Caco-2 (cell line): ENCODE measurements around the gene TMEM213. TPM values are rescaled to one million over a fixed set of nuclear protein-coding genes. Genes with fewer than 3 reads are reported as not detected.

Experiments
- BruUV-seq: library from RNA; stranded (reverse); fragments of 400-500 nt; replicated peaks from 2 replicates; lab custom pipeline; 2021; lab: Mats Ljungman, UMichigan
- CTCF ChIA-PET: fragments of 300-600 bp; sonication (Branson Sonifier 250); formaldehyde crosslinking; loops from one replicate; lab custom pipeline; 2022; ENCODE audit warnings: antibody characterized with exemption; lab: Charles Lee
- POLR2A ChIA-PET: fragments of 300-600 bp; sonication (Branson Sonifier 250); formaldehyde crosslinking; loops from one replicate; lab custom pipeline; 2022; ENCODE audit warnings: antibody characterized with exemption; lab: Charles Lee
- DNase-seq, 2 experiments: peaks; one replicate each; pipeline versions ENCODE4 v3.0.0 to v3.0.0-alpha.2; 2020 to 2022
- H3K27me3 ChIP-seq: replicated peaks from 2 replicates; pipeline ENCODE4 v1.6.0; 2011; ENCODE audit warnings: low read length; ENCODE audit not compliant: control insufficient read depth, insufficient read depth
- H3K36me3 ChIP-seq: 2 replicates; pipeline ENCODE4 v1.5.1; 2011; ENCODE audit warnings: low read length; ENCODE audit not compliant: control insufficient read depth, insufficient read depth
- H3K4me1 ChIP-seq: fragments of 250-450 bp; sonication (Bioruptor Pico); 2 replicates; pipeline ENCODE4 v1.5.1; 2020; ENCODE audit warnings: mild to moderate bottlenecking
- H3K4me3 ChIP-seq: 2 replicates; pipeline ENCODE4 v1.5.1; 2011; ENCODE audit warnings: low read depth, mild to moderate bottlenecking, control low read depth, low read length
- H3K9me3 ChIP-seq: fragments of 250-450 bp; sonication (Bioruptor Pico); 2 replicates; pipeline ENCODE4 v1.5.1; 2020; ENCODE audit warnings: mild to moderate bottlenecking, moderate library complexity
- H3K27ac Mint-ChIP-seq: one replicate; pipeline ENCODE4 v1.8.0; 2022; ENCODE audit warnings: mixed read lengths; ENCODE audit not compliant: unreplicated experiment
- H3K27me3 Mint-ChIP-seq: one replicate; pipeline ENCODE4 v1.8.0; 2022; ENCODE audit warnings: mixed read lengths; ENCODE audit not compliant: insufficient read depth, unreplicated experiment
- H3K36me3 Mint-ChIP-seq: one replicate; pipeline ENCODE4 v1.8.0; 2022; ENCODE audit warnings: mild to moderate bottlenecking, mixed read lengths; ENCODE audit not compliant: insufficient read depth, unreplicated experiment
- H3K4me1 Mint-ChIP-seq: one replicate; pipeline ENCODE4 v1.8.0; 2022; ENCODE audit warnings: low read depth, mixed read lengths; ENCODE audit not compliant: unreplicated experiment
- H3K4me3 Mint-ChIP-seq: one replicate; pipeline ENCODE4 v1.8.0; 2022; ENCODE audit warnings: mild to moderate bottlenecking, moderate library complexity, mixed read lengths; ENCODE audit not compliant: unreplicated experiment
- H3K9me3 Mint-ChIP-seq: one replicate; pipeline ENCODE4 v1.8.0; 2022; ENCODE audit warnings: mixed read lengths; ENCODE audit not compliant: unreplicated experiment
- intact Hi-C: fragments of 100-400 bp; cut with micrococcal nuclease; formaldehyde crosslinking; loops from one replicate; pipeline ENCODE4 v1.10.0; 2022; ENCODE audit not compliant: unreplicated experiment
- total RNA-seq: library from RNA; stranded (reverse); gene quantifications from 2 replicates; pipeline ENCODE4 v1.2.3, GENCODE V29; 2022
- TF ChIP-seq, protein P1 (sequence below), 2 experiments: fragments of 200-600 bp in 1 of 2; IDR thresholded peaks; 1 replicate in 1 of 2; 2 replicates in 1 of 2; pipeline versions ENCODE4 v1.5.1 to v1.8.0; 2011 to 2022; ENCODE audit warnings: antibody characterized with exemption in 1 of 2, control low read depth in 1 of 2, inconsistent platforms in 1 of 2, low read depth in 1 of 2, low read length in 1 of 2, mild to moderate bottlenecking in 1 of 2, moderate library complexity in 1 of 2; ENCODE audit not compliant: insufficient read depth in 1 of 2, severe bottlenecking in 1 of 2, unreplicated experiment in 1 of 2

Gene TMEM213
- total RNA-seq, 1 experiment from 2014 or later: not detected

DNA sequence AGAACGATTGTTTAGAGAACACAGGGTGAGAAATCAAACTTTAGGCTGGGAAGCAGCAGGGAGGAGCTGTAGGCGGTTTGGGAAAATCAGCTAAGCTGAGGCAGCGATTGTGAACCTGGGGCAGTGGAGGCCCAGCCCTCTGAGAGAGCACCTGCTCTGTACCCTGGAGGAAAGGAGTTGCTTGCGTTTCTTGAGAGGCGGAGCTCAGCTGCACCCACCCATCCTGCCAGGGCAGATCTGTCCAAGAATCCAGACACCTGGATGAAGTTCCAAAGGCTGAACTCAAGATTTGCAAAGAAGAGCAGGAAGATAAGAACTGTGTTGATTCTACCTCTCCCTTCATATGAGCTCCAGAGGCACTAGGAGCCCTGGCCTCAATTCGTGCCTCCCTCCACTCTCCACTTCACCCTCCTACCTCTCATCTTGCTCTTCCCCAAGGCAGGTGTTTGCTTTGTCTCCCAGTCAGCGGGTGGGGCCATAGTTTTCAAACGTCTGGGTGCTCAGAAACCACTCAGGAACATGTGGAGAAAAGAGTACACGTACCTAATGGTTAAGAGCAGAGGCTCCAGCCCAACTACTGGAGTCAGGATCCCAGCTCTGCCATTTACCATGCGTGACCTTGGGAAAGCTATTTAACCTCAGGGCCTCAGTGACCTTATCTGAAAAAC lies 21.5 kb upstream of the TMEM213 start:
- H3K4me1 Mint-ChIP-seq: peaks cover 6% of the 10 kb centered on the region
- no peaks in the 10 kb centered on the region for H3K27me3 ChIP-seq
- no peaks in the 10 kb centered on the region for H3K27me3 Mint-ChIP-seq
- TF ChIP-seq, protein P1, sequence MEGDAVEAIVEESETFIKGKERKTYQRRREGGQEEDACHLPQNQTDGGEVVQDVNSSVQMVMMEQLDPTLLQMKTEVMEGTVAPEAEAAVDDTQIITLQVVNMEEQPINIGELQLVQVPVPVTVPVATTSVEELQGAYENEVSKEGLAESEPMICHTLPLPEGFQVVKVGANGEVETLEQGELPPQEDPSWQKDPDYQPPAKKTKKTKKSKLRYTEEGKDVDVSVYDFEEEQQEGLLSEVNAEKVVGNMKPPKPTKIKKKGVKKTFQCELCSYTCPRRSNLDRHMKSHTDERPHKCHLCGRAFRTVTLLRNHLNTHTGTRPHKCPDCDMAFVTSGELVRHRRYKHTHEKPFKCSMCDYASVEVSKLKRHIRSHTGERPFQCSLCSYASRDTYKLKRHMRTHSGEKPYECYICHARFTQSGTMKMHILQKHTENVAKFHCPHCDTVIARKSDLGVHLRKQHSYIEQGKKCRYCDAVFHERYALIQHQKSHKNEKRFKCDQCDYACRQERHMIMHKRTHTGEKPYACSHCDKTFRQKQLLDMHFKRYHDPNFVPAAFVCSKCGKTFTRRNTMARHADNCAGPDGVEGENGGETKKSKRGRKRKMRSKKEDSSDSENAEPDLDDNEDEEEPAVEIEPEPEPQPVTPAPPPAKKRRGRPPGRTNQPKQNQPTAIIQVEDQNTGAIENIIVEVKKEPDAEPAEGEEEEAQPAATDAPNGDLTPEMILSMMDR (IDR thresholded peaks at IDR 0.05; ENCODE audit: insufficient read depth in 1 of 2, low read depth in 1 of 2, low read length in 1 of 2, severe bottlenecking in 1 of 2, unreplicated experiment in 1 of 2): no peak
- intact Hi-C loops: loop anchor here (1.0 to 2.0 kb wide), 2 partner anchors 10 to 21 kb away; no protein-coding TSS in a partner anchor
- DNase-seq: peak; percentile 56 to 79
- no peaks in the 10 kb centered on the region for H3K36me3 Mint-ChIP-seq
- no peaks in the 10 kb centered on the region for H3K36me3 ChIP-seq
- no peak overlapping the region for H3K4me3 ChIP-seq
- BruUV-seq: no TSS peak
- peak overlapping the region; percentile 84 for H3K27ac Mint-ChIP-seq
- ChIA-PET CTCF (no interaction called here), POLR2A (no interaction called here)
- no peak overlapping the region for H3K4me3 Mint-ChIP-seq
- no peaks in the 10 kb centered on the region for H3K9me3 Mint-ChIP-seq
- no peaks in the 10 kb centered on the region for H3K9me3 ChIP-seq
- peaks cover 12% of the 10 kb centered on the region for H3K4me1 ChIP-seq

DNA sequence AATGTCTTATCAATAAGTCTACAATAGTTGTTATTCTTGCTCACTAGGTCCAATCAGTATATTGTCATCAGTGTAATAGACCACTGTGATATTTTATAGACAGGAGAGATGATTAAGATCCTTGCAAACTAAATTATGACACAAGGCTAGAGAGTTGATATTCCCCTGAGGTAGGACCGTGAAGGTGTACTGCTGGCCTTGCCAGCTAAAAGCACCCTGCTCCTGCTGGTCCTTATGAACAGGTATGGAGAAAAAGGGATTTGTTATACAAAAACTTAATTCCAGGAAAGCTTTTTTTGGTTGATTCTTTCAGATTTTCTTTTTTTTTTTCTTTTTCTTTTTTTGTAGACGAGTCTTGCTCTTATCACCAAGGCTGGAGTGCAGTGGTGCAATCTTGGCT lies 16.8 kb upstream of the TMEM213 start:
- intact Hi-C loops: no loop called here
- H3K4me3 ChIP-seq: no peak overlapping the region
- H3K9me3 ChIP-seq: no peaks in the 10 kb centered on the region
- Mint-ChIP-seq H3K9me3 (peaks cover 10% of the 10 kb centered on the region), H3K27me3 (no peaks in the 10 kb centered on the region), H3K27ac (no peak overlapping the region), H3K36me3 (no peaks in the 10 kb centered on the region), H3K4me1 (peaks cover 11% of the 10 kb centered on the region), H3K4me3 (no peak overlapping the region)
- peaks cover 14% of the 10 kb centered on the region for H3K4me1 ChIP-seq
- POLR2A ChIA-PET: no interaction called here
- H3K36me3 ChIP-seq: no peaks in the 10 kb centered on the region
- TF ChIP-seq, protein P1 (IDR thresholded peaks at IDR 0.05; ENCODE audit: insufficient read depth in 1 of 2, low read depth in 1 of 2, low read length in 1 of 2, severe bottlenecking in 1 of 2, unreplicated experiment in 1 of 2): no peak
- no TSS peak for BruUV-seq
- CTCF ChIA-PET: no interaction called here
- no peaks in the 10 kb centered on the region for H3K27me3 ChIP-seq
- DNase-seq: no peak

DNA sequence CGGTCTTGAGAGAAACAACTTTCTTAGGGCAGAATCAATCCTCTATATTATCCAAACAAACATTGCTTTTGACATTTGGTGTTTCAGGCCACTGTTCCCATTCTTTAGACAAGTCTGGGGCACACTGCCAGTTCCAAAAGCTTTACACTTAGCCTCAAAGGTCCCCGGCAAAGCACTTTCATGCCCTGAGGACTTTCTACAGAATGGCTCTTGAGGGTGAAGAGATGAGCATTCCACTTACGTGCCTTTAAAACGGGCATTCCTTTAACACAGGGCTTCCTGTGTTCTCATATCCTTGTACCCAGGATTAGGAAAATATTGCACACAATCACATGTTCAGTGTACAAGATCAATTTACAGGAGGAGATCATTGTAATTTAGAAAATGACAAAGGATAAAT lies 13.1 kb upstream of the TMEM213 start:
- Mint-ChIP-seq H3K9me3 (peaks cover 19% of the 10 kb centered on the region), H3K36me3 (no peaks in the 10 kb centered on the region), H3K4me1 (peaks cover 7% of the 10 kb centered on the region), H3K27ac (no peak overlapping the region), H3K4me3 (no peak overlapping the region), H3K27me3 (no peaks in the 10 kb centered on the region)
- no TSS peak for BruUV-seq
- CTCF ChIA-PET: no interaction called here
- intact Hi-C loops: no loop called here
- Histone ChIP-seq H3K9me3 (no peaks in the 10 kb centered on the region), H3K4me3 (no peak overlapping the region), H3K27me3 (no peaks in the 10 kb centered on the region), H3K4me1 (peaks cover 7% of the 10 kb centered on the region), H3K36me3 (no peaks in the 10 kb centered on the region)
- POLR2A ChIA-PET: no interaction called here
- TF ChIP-seq, protein P1 (IDR thresholded peaks at IDR 0.05; ENCODE audit: insufficient read depth in 1 of 2, low read depth in 1 of 2, low read length in 1 of 2, severe bottlenecking in 1 of 2, unreplicated experiment in 1 of 2): no peak
- DNase-seq: no peak
